Breast epithelium (tissue), 3 donors: ENCODE data around the gene MYOM3.

Experiments used
- POLR2A ChIP-seq: fragments of 450-650 bp; IDR thresholded peaks from one replicate; pipeline ENCODE4 v1.6.1; 2016; ENCODE audit warnings: antibody characterized with exemption, mild to moderate bottlenecking, moderate library complexity
- POLR2AphosphoS5 ChIP-seq, 3 donors: sonication (generic); formaldehyde crosslinking; IDR thresholded peaks; one replicate each; pipeline ENCODE4 v1.6.1; 2017; ENCODE audit warnings: antibody characterized with exemption in 3 of 3
- TF ChIP-seq, protein P1 (sequence below), 3 donors: fragments of 450-650 bp; IDR thresholded peaks; one replicate each; pipeline ENCODE4 v1.5.1; 2016 to 2017; ENCODE audit warnings: antibody characterized with exemption in 3 of 3, mild to moderate bottlenecking in 3 of 3, moderate library complexity in 3 of 3

DNA sequence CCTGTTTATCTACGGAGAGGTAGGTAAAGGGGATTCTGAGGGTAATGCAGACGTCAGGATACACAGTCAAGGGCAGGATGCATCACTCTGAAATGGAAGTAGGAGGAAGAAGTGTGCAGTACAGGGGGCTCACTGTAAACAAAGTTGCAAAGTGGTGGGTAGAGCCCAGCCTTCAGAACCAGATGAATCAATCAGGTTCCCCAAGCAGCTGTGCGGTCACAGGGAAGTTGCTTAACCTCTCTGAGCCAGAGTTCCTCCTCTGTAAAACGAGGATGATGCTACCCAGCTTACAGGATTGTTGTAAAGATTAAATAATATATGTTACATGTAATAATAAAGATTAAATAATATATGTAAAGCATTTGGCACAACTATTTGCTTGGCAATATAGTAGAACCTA is 13.5 kb upstream of the MYOM3 start:
- TF ChIP-seq, protein P1, sequence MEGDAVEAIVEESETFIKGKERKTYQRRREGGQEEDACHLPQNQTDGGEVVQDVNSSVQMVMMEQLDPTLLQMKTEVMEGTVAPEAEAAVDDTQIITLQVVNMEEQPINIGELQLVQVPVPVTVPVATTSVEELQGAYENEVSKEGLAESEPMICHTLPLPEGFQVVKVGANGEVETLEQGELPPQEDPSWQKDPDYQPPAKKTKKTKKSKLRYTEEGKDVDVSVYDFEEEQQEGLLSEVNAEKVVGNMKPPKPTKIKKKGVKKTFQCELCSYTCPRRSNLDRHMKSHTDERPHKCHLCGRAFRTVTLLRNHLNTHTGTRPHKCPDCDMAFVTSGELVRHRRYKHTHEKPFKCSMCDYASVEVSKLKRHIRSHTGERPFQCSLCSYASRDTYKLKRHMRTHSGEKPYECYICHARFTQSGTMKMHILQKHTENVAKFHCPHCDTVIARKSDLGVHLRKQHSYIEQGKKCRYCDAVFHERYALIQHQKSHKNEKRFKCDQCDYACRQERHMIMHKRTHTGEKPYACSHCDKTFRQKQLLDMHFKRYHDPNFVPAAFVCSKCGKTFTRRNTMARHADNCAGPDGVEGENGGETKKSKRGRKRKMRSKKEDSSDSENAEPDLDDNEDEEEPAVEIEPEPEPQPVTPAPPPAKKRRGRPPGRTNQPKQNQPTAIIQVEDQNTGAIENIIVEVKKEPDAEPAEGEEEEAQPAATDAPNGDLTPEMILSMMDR (IDR thresholded peaks at IDR 0.05), result no peak
- TF ChIP-seq POLR2A (no peak), POLR2AphosphoS5 (IDR thresholded peaks at IDR 0.05) (no peak)
